Type B pancreatic cell (in vitro differentiated cells): ENCODE data around the gene SFXN5. TPM values are rescaled to one million over a fixed set of nuclear protein-coding genes. Genes with fewer than 3 reads are reported as not detected.
"Not testable (repeated sequence)": the region's sequence is repeated elsewhere in the genome, so short reads cannot be mapped to it uniquely, and the experiment has no call there.

Experiments used
- DNase-seq: peaks from one replicate; pipeline ENCODE4 v3.0.0; 2021; ENCODE audit warnings: mixed read lengths; ENCODE audit not compliant: unreplicated experiment; ENCODE audit errors: extremely low spot score
- H3K27ac Mint-ChIP-seq: 2 replicates; pipeline ENCODE4 v1.8.0; 2021; ENCODE audit warnings: mild to moderate bottlenecking, mixed read lengths
- H3K27me3 Mint-ChIP-seq: 2 replicates; pipeline ENCODE4 v1.8.0; 2021; ENCODE audit warnings: mixed read lengths
- H3K36me3 Mint-ChIP-seq: 2 replicates; pipeline ENCODE4 v1.8.0; 2021; ENCODE audit warnings: mixed read lengths
- H3K4me1 Mint-ChIP-seq: one replicate; pipeline ENCODE4 v1.8.0; 2021; ENCODE audit warnings: mixed read lengths; ENCODE audit not compliant: unreplicated experiment
- H3K4me3 Mint-ChIP-seq: 2 replicates; pipeline ENCODE4 v1.8.0; 2021; ENCODE audit warnings: mild to moderate bottlenecking, mixed read lengths
- H3K9me3 Mint-ChIP-seq: 2 replicates; pipeline ENCODE4 v1.8.0; 2021; ENCODE audit warnings: mixed read lengths
- total RNA-seq: library from RNA; stranded (reverse); gene quantifications from 2 replicates; pipeline ENCODE4 v1.2.1, GENCODE V29; 2021; ENCODE audit warnings: low replicate concordance
- TF ChIP-seq, protein P1 (sequence below): fragments of 200-600 bp; sonication (generic); conservative IDR thresholded peaks from 2 replicates; pipeline ENCODE4 v1.5.0; 2021; ENCODE audit warnings: antibody characterized with exemption, mild to moderate bottlenecking

SFXN5 gene
- total RNA-seq, 1 donor from 2014 or later: 27.3 TPM

DNA sequence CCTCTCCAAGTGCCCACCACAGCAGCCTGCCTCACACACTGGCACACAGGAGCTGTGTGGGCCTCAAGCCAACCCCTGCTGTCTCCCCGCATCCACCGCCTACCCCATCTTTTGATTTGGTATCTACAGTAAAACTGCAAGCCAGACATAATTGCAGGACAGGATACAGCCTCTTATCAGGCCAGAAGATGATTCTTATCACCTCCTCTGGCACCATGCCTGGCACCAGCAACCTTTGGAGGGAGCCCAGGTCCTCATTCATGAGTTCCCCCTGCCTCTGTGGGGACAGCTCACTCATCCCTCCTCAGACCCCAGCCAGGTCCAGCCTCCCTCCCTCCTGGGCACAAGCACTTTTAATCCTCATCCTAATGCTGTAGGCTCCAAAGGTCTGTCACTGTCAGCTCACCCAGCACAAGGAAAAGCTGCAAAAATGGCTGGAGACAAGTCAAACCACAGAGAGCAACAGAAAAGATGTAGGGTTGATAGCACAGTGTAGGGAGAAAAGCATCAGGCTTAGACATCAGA is 31.6 kb upstream of the SFXN5 start:
- no peak overlapping the region for H3K27ac Mint-ChIP-seq
- H3K4me1 Mint-ChIP-seq: peaks cover 6% of the 10 kb centered on the region

DNA sequence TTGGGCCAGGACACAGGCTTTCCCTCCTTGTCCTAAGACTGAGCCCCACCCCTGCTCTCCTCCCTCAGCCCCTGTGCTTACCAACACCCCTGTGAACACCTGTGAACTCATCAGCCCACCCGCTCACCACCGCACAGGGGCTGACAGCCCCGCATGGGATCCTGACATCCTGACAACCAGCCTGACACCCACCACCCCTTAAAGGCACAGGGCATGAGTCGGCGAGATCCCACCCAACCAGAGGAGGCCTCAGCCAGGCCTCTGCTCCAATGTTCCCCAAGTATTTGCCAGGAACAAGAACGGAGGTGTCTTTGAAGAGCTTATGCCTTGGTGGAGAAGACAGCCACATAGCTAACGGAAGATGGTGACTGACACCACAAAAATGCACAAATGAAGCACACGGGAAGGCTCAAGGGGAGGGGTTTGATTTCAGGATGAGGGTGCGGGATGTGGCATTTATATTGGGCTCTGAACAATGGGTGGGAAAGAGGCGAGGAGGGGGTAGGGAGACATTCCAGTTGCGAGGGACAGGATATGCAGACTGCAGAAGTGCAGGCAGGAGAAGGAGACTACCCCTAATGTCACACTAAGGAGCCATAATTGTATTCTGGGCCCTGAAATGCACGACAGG is 30.2 kb upstream of the SFXN5 start:
- H3K36me3 Mint-ChIP-seq: peaks cover 3% of the 10 kb centered on the region
- no peaks in the 10 kb centered on the region for H3K4me1 Mint-ChIP-seq
- no peak overlapping the region for H3K27ac Mint-ChIP-seq
- H3K9me3 Mint-ChIP-seq: no peaks in the 10 kb centered on the region
- TF ChIP-seq, protein P1, sequence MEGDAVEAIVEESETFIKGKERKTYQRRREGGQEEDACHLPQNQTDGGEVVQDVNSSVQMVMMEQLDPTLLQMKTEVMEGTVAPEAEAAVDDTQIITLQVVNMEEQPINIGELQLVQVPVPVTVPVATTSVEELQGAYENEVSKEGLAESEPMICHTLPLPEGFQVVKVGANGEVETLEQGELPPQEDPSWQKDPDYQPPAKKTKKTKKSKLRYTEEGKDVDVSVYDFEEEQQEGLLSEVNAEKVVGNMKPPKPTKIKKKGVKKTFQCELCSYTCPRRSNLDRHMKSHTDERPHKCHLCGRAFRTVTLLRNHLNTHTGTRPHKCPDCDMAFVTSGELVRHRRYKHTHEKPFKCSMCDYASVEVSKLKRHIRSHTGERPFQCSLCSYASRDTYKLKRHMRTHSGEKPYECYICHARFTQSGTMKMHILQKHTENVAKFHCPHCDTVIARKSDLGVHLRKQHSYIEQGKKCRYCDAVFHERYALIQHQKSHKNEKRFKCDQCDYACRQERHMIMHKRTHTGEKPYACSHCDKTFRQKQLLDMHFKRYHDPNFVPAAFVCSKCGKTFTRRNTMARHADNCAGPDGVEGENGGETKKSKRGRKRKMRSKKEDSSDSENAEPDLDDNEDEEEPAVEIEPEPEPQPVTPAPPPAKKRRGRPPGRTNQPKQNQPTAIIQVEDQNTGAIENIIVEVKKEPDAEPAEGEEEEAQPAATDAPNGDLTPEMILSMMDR: no peak
- H3K4me3 Mint-ChIP-seq: no peak overlapping the region
- DNase-seq: no peak
- H3K27me3 Mint-ChIP-seq: no peaks in the 10 kb centered on the region

More for the DNA sequence above, 31.6 kb upstream of the SFXN5 start:
- Mint-ChIP-seq H3K27me3 (no peaks in the 10 kb centered on the region), H3K9me3 (no peaks in the 10 kb centered on the region), H3K36me3 (no peaks in the 10 kb centered on the region), H3K4me3 (no peak overlapping the region)
- TF ChIP-seq, protein P1: no peak
- DNase-seq: no peak

DNA sequence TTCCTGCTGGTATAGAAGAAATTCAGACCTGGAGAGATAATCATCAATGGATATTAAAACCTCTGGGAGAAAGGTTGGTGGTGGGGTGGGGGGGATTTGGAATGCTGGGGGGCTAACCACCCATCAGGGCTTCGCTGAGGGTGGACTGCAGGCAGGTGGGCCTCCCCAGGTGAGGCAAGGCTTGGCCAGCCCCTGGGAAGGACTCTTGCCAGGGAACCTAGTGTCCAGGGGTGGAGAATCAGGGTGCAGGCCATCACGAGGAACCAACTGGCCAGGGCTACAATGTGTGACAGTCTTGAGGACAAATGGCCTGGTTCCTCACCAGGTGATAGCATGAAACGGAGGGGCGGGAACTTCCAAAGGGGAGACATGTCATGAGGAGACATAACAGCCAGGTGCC is 29.4 kb upstream of the SFXN5 start:
- Mint-ChIP-seq H3K9me3 (no peaks in the 10 kb centered on the region), H3K4me3 (no peak overlapping the region), H3K27ac (no peak overlapping the region), H3K27me3 (no peaks in the 10 kb centered on the region), H3K36me3 (peaks cover 3% of the 10 kb centered on the region), H3K4me1 (no peaks in the 10 kb centered on the region)
- TF ChIP-seq, protein P1: no peak
- DNase-seq: no peak

DNA sequence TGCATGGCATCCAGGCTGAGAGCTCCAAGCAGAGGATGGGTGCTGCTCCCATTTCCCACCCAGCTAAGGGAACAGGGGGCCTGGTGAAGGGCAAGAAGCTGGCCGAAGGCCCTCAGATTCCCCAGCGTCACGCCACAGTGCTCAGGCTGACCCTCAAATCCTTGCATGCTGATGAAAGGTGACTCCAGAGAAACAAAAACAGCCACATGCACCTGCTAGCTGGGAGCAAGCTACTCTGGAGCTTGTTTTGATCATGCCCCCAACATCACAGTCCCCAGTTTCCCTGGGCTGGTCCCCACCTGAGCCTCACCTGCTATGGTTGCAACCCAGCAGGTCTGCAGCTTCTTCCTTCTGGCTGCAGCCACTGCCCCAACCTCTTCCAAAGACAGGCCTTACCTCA is 28.0 kb upstream of the SFXN5 start:
- Mint-ChIP-seq H3K4me3 (no peak overlapping the region), H3K36me3 (peaks cover 3% of the 10 kb centered on the region), H3K27ac (no peak overlapping the region), H3K27me3 (no peaks in the 10 kb centered on the region), H3K4me1 (no peaks in the 10 kb centered on the region), H3K9me3 (no peaks in the 10 kb centered on the region)
- DNase-seq: no peak
- TF ChIP-seq, protein P1: no peak

DNA sequence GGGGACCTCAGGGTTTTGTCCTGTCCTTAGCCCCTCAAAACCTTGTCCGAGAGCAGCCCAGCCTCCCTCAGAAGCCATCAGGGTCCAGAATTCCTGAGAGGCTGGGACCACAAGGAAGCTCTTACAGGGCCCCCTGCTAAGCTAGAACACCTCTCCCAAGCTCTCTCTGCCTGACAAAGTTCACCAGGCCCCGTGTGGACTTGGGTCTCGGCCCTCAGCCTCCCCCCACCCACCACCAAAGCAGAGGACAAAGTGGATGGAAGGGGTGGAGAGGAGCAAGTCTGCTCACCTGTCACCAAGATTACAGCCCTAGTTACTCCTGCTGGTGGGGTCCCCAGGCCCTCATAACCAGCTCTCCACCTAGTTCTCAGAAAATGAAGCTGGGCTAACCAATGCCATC is 24.4 kb upstream of the SFXN5 start:
- Mint-ChIP-seq H3K27ac (no peak overlapping the region), H3K9me3 (no peaks in the 10 kb centered on the region), H3K4me1 (peaks cover 26% of the 10 kb centered on the region), H3K36me3 (peaks cover 3% of the 10 kb centered on the region), H3K27me3 (no peaks in the 10 kb centered on the region), H3K4me3 (no peak overlapping the region)
- no peak for DNase-seq
- TF ChIP-seq, protein P1: no peak

DNA sequence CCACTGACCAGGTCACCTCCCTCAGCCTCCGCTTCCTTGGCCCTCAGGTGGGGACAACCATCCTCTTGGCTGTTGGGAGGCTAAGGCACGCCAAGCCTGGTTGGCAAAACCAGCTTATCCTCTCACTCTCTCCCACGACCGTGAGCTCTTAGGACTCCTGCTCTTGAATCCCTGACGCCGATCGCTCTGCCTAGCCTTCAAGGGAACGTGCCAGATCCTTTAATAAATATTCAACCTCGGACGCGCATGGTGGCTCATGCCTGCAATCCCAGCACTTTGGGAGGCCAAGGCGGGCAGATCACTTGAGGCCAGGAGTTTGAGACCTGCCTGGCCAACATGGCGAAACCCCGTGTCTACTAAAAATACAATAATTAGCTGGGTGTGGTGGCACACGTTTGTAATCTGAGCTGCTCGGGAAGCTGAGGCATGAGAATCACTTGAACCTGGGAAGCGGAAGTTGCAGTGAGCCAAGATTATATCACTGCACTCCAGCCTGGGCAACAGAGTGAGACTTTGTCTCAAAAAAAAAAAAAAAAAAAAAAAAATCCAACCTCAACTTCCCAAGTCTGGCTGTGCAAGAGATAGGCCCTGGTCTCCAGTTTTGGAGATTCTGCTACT is 22.2 kb upstream of the SFXN5 start:
- not testable (repeated sequence) for H3K27ac Mint-ChIP-seq, DNase-seq, H3K36me3 Mint-ChIP-seq, H3K9me3 Mint-ChIP-seq, H3K4me3 Mint-ChIP-seq, H3K27me3 Mint-ChIP-seq
- H3K4me1 Mint-ChIP-seq: peaks cover 42% of the 10 kb centered on the region
